ENCODE results near the gene LRBA.

Gene LRBA

DNA sequence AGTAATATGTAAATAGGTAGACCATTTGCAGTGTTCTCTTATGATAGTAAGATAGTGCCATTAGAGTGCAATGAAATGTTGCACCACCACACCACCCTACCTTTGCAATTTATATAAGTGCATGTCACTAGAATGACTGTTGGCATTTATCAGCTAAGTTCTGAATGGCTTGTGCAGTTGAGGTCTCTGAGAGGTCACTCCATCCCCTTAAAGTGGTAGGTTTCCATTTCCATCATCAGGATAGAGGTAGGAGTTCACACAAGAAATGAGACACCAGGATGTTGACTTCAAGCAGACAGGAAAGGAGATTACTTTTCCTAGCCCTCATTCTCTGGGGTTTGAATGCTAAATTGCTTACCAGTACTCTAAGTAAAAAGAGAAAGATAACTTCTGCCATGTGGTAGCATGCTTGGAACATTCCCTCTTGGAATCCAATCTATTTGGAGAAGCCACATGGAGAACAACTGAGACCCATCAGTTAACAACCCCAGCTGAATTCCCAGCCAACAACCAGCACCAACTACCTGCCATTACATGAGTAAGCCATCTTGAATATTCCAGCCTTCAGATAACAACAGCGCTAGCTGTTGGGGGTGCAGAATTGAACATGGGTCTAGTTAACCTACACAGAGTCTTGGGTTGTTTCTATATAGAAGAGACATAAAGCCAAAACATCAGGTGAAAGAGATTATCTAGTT lies 6.7 kb upstream of the LRBA start:
- TF ChIP-seq, protein P1, sequence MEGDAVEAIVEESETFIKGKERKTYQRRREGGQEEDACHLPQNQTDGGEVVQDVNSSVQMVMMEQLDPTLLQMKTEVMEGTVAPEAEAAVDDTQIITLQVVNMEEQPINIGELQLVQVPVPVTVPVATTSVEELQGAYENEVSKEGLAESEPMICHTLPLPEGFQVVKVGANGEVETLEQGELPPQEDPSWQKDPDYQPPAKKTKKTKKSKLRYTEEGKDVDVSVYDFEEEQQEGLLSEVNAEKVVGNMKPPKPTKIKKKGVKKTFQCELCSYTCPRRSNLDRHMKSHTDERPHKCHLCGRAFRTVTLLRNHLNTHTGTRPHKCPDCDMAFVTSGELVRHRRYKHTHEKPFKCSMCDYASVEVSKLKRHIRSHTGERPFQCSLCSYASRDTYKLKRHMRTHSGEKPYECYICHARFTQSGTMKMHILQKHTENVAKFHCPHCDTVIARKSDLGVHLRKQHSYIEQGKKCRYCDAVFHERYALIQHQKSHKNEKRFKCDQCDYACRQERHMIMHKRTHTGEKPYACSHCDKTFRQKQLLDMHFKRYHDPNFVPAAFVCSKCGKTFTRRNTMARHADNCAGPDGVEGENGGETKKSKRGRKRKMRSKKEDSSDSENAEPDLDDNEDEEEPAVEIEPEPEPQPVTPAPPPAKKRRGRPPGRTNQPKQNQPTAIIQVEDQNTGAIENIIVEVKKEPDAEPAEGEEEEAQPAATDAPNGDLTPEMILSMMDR (IDR thresholded peaks at IDR 0.05; ENCODE audit: low read depth, low read length, missing control alignments) = no peak
- no peak overlapping the region for H3K4me3 ChIP-seq (ENCODE audit: low read depth, low read length)
- in situ Hi-C loops (cut with HindIII; ENCODE audit: low sequenced_read_pairs) = no loop called here
- DNase-seq (ENCODE audit: low read depth) = no peak

DNA sequence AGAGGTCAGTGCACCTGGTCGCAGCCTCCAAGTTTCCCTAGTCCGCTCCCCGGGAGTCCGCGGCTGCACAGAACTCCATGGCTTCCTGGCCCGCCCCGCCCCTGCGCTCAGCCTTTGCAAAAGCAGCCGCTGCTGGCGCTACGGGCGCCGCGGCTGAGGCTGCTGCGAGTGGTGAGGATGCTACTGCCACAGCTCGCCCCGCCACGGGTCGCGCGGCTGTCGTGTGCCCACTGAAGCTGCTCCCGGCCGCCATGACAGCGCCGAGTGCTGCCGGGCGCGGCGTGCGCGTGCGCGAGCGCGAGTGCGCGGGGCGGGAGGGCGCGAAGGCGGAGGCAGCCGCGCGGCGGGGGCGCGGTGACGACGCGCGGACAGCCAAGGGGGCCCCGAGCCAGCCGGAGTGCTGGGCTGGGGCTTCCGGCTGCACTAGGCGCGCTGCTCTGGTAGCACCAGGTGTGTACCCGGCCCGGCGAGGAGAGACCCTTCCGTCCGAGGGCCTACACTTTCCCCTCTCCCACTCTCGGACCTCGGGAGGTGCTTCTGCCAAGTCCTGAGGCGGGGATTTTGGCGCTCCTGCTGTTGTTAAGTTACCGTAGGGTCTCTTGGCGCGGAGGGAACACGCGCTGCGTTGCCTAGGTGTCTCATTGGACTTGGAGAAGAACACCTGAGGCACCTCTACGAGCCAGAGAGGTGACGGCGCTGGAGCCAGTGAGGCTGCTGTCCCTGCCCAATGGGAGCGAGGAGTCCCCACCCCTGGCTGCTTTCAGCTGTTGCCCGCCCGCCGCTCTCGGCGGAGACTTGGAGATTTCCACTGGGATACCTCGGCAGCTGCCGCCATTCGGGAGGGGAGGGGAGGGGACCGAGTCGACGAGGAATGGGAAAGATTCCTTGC lies 619 bp upstream of the LRBA start:
- peak overlapping the region; percentile 72 for H3K4me3 ChIP-seq (ENCODE audit: low read depth, low read length)
- DNase-seq (ENCODE audit: low read depth) = no peak
- TF ChIP-seq, protein P1 (IDR thresholded peaks at IDR 0.05; ENCODE audit: low read depth, low read length, missing control alignments) = no peak
- in situ Hi-C loops (cut with HindIII; ENCODE audit: low sequenced_read_pairs) = no loop called here

DNA sequence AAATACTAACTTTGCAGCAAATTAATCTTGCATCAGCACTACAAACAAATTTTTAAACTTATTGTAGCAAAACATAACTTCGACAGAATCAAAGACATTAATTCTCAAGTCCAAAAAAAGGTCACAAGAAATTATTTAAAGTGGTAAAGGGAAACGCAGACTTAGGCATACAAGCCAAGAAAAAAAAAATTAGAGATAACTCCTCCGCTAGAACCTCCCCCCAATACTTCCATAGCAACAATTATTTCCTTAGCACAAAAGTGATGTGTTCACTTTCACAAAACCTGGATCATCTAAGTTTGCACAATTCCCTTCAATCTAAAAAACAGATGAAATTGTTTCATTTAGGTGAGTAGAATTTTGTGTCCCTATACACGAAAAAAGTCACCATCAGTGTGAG lies 1.1 kb downstream of the LRBA start:
- in situ Hi-C loops (cut with HindIII; ENCODE audit: low sequenced_read_pairs) = no loop called here

DNA sequence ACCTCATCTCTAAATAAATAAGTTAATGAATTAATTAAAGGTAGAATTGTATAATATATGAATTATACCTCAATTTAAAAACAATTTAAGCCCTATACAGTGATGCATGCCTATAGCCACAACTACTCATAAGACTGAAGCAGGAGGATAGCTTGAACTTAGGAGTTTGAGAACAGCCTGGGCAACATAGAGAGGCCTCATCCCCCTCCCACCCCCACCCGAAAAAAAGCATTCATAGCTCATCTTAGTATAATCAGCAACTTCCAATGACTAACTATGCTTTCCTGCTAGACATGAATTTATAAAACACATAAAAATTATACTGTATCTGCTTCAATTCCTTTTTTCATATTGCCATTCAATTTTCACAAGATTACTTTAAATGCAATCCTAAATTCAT lies 1.6 kb downstream of the LRBA start:
- H3K4me3 ChIP-seq (ENCODE audit: low read depth, low read length) = no peak overlapping the region
- TF ChIP-seq, protein P1 (IDR thresholded peaks at IDR 0.05; ENCODE audit: low read depth, low read length, missing control alignments) = no peak
- in situ Hi-C loops (cut with HindIII; ENCODE audit: low sequenced_read_pairs) = no loop called here
- DNase-seq (ENCODE audit: low read depth) = no peak

More for the DNA sequence above, 1.1 kb downstream of the LRBA start:
- H3K4me3 ChIP-seq (ENCODE audit: low read depth, low read length) = peak overlapping the region; percentile 72
- TF ChIP-seq, protein P1 (IDR thresholded peaks at IDR 0.05; ENCODE audit: low read depth, low read length, missing control alignments) = no peak
- no peak for DNase-seq (ENCODE audit: low read depth)

DNA sequence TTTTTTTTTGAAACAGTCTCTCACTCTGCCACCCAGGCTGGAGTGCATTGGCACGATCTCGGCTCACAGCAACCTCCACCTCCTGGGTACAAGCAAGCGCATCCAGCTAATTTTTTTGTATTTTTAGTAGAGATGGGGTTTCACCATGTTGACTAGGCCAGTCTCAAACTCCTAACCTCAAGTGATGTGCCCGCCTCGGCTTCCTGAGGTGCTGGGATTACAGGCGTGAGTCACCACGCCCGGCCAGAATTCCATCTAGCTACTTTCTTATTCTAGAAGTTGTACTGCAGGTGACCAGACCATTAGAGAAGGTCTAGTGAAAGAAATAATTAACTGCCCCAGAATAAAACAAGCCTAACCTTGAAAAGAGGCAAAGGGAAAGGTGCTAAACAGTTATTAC lies 2.3 kb downstream of the LRBA start:
- no peak overlapping the region for H3K4me3 ChIP-seq (ENCODE audit: low read depth, low read length)
- in situ Hi-C loops (cut with HindIII; ENCODE audit: low sequenced_read_pairs) = no loop called here
- DNase-seq (ENCODE audit: low read depth) = no peak
- TF ChIP-seq, protein P1 (IDR thresholded peaks at IDR 0.05; ENCODE audit: low read depth, low read length, missing control alignments) = no peak

DNA sequence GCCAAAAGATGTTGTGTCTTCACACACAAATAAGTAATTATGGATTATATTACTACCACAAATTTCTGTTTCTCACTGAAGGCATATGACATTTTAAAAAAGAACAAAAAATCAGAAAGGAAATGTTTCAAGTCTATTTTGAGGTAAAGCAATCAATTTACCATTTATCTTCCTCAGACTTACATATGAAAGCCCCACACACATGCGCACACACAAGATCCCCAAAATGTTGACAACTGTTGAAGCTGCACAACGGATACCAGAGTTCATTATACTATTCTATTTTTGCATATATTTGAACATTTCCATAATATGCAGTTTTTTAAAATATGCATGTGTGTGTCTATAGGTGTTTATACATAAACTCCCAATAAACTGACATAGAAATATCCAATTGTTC lies 2.7 kb downstream of the LRBA start:
- no peak overlapping the region for H3K4me3 ChIP-seq (ENCODE audit: low read depth, low read length)
- TF ChIP-seq, protein P1 (IDR thresholded peaks at IDR 0.05; ENCODE audit: low read depth, low read length, missing control alignments) = no peak
- DNase-seq (ENCODE audit: low read depth) = no peak
- in situ Hi-C loops (cut with HindIII; ENCODE audit: low sequenced_read_pairs) = no loop called here

Data from astrocyte of the cerebellum (primary cell).